HG02840 (cell line): ENCODE results near the gene VANGL2.

ENCODE experiments used
- ATAC-seq: cut with Tn5 transposase; IDR thresholded peaks from one replicate; pipeline ENCODE4 v1.9.1; 2021; ENCODE audit warnings: mild to moderate bottlenecking, moderate library complexity, moderate number of reproducible peaks; ENCODE audit not compliant: unreplicated experiment, low FRiP score

The VANGL2 gene

DNA sequence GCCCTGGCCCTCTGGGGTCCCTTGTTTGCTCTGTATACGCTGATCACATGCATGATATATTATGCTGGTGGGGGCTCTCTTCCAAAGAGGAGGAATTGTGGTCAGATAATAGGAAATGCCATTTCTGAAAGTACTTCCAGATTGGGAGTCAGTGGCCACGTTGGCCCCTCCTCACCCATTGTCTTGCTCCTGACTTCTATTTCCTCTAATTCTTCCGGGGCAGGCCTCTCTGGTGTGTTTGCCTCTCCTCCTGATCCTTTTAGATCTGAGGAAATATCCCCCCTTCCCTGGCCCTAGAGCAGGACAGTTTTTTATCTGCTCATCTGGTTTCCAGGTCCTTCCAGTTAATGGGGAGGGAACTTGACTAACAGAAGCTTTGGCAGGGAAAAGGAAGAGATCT is 2.9 kb downstream of the VANGL2 start:
- ATAC-seq, result no peak

DNA sequence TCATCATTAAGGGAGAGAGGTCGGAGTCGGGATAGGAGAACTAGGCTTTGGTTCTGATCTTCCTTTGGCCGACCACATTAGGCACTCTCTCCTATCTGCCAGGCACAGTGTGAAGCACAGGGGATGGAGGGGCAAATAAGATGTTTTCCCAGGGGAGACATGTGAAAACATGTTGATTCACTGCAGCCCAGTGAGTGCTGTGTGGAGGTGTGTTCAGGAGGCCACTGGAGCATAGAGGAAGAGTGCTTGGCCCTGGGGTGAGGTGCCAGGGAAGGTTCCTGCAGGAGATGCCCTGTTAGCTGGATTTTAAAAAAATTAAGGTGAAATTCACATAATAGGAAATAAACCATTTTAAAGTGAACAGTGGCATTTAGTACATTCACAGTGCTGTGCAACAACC is 3.7 kb downstream of the VANGL2 start:
- no peak for ATAC-seq

DNA sequence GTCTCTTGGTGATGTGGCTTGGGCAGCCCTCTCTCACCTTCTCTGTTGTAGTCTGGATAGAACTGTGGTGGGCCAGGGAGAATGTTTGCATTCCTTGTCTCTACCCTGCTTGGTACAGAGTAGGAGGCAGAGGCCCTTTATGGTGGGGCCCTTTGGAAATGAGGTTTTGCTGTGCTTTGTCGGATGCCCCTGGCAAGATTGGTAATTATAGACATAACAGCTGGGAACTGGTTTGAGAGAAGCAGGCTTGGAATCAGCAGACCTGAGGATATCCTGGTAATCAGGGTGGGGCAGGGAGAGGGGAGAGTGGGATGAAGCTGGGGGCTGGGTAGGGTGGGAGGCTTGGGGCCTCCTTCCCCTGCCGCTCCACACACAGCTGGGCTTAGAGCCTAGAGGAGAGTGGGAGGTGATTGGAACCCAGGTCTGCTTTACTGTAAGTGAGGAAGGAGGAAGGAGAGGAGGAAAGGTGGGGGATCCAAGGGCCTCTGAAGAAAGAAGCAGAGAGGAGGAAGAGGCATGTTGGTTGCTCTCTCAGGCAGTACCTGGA is 5.0 kb downstream of the VANGL2 start:
- ATAC-seq, result no peak

DNA sequence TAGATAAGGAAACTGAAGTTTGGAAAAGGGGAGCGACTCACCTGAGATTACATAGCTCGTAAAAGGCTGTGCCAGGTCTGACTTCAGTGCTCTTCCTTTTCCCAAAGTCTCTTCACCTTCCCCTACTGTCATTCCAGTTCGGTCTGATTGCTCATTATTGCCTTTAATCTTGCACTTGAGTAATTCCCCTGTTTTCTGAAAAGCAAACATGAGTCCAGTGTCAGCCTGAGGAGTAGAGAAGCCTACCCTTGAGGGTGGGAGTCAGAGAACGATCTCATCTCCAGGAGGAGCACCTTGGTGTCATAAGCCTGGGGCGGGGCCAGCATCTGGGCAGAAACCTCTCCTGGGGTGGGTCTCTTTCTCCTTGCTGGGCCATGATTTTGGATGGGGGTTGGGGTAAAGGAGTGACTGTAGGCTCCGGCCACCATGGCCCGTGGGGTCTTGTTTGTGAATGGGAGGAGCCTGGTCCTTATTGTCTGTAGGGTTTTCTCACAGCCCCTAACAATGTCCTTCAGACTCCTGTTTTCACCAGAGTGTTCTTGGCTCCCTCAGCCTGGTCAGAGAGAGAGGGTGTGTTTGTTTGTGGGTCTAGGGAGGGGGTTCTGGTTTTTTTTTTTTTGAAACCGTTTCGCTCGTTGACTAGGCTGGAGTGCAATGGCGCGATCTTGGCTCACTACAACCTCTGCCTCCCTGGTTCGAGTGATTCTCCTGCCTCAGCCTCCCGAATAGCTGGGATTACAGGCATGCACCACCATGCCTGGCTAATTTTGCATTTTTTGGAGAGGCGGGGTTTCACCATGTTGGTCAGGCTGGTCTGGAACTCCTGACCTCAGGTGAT is 6.0 kb downstream of the VANGL2 start:
- no peak for ATAC-seq

- ATAC-seq, result no peak
Observed at GRCh38 chr1:160407839-160408801, 7.8 kb downstream of the VANGL2 start.

- no peak for ATAC-seq
Observed at GRCh38 chr1:160408864-160409263, 8.5 kb downstream of the VANGL2 start.

DNA sequence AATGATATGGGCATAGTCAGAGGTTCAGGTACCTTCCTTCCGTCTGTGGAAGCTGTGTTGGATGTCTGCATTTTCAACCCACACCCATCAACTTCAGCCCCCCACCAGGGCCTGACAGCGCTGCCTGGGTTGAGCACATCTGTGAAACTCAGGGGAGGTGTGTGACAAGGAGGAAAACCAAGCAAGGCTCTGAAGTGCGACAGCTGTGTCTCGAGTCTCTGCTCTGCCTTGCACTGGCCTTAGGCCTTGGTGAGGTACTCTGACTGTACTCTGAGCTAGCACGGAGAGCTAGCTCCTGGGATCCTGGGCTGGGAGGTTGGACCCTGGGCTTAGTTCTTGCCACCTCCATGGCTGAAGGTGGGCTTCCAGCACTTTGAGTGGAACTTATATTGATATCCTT is 9.1 kb downstream of the VANGL2 start:
- no peak for ATAC-seq

DNA sequence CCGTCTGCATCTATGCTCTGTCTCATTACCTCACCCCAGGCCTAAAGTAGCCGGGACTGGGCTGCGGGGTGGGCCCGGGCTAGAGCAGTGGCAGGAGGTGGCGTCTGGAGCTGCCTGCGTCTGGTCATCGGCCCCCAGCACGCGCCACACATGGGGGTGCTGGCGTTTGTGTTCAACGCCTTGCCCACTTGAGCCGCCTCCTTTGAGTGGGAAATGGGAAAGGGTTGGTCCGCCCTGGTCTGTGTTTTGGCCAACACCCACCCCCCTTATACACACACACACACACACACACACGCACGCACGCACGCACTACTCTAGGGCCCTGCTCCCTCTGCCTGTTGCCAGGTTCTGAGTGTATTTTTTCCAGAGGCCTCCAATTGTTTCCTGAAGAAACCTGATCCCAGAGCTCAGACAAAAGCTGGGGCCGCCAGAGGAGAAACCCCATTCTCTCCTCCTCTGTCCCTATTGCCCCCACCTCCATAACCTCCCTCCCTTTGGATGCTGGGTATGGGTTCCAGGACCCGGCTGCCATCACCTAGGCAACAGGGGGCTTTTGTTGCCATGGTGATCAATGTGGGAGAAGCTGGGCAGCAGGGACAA is 10.1 kb downstream of the VANGL2 start:
- ATAC-seq, result no peak

DNA sequence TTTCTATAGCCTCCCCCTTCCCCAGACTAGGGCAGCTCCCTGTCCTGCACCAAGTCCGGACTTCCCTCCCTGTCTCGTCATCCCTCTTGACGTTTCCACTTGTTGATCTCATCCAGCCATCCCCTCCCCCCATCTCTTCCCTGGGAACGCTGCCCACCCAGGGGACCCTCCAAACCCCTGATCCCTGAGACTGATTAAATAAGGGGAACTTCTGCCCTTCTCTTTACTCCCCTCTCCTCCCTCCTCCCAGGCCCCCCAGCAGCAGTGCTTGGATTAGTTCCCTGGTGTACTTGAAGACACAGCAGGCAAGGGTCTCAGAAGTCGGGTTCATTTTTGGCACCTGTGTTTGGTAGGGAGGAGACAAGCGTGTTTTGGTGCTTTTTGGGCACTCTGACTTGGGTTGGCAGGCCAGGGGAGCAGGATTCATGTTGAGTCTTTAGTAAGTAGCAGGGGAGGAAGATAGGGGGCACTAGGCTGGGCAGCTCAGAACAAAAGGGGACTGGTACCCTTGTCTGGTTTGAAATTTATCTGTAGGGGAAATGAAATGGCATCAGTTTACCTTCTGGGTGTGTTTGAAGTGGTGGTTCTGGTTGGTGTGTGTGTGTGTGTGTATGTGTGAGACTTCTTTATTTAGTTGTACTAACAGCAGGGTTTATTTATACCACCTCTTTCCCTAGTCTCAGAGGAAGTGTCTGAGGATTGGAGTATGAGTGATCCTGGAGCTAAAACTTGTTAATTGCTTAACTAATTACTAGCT is 11.1 kb downstream of the VANGL2 start:
- ATAC-seq, result no peak

GRCh38 chr1:160412028-160412362 is 11.6 kb downstream of the VANGL2 start:
- ATAC-seq, result no peak

- no peak for ATAC-seq
Observed at GRCh38 chr1:160413716-160414115, 13.4 kb downstream of the VANGL2 start.

GRCh38 chr1:160414881-160415280 is 14.5 kb downstream of the VANGL2 start:
- ATAC-seq, result no peak

GRCh38 chr1:160415696-160416290 is 15.4 kb downstream of the VANGL2 start:
- ATAC-seq, result no peak

DNA sequence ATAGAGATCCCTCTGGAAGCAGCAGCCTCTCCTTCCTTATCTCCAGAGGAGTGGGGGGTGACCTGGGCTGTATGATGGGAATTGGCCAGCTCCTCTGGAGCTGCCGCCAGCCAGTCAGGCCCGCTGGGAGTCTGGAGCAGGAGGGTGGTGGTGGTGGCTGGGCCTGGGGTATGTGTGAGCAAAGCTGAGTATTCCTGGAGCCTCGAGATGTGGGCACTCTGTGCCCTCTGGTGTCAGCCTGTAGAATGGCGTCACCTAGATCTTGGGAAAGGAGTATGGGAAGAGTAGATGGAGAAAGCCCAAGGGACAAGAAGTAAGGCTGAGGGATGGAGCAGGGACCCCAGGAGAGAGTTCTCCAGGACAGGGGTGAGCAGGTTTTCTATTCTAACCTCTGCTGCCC is 16.0 kb downstream of the VANGL2 start:
- no peak for ATAC-seq

DNA sequence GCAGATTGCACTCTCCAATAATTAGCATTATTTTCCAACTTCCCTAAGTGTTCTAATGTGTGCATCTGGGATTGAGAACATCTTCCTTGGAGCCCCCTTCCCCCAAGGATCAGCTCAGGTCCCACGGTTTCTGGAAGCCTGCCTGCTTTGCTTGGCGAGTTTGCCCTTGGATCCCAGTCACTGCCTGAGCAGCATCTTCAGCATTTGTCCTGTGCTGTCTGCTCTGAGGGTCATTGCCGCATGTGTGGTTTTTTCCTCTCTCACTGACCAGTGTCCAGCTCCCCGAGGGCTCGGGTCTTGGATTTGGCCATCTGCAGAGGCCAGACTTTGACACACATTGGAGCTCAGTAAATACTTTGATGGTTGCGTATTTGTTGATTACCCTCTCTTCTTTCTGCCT is 18.1 kb downstream of the VANGL2 start:
- ATAC-seq, result no peak

GRCh38 chr1:160419150-160419837 is 18.9 kb downstream of the VANGL2 start:
- ATAC-seq, result no peak

DNA sequence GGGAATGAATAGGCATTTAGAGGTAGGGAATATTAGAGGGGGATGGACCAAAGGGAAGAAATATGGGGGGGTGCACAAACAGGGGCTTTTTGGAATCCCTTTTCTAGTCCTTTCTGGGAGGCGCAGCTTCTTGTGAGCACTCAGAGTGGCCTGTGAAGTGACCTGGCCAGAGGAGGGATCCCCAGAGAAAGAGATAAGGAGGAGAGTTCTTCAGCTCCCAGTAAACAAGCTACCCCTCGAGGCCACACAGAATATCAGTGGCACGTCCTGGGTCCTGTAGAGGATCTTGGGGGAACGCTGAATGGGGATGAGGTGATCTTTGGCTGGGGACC is 19.4 kb downstream of the VANGL2 start:
- no peak for ATAC-seq

DNA sequence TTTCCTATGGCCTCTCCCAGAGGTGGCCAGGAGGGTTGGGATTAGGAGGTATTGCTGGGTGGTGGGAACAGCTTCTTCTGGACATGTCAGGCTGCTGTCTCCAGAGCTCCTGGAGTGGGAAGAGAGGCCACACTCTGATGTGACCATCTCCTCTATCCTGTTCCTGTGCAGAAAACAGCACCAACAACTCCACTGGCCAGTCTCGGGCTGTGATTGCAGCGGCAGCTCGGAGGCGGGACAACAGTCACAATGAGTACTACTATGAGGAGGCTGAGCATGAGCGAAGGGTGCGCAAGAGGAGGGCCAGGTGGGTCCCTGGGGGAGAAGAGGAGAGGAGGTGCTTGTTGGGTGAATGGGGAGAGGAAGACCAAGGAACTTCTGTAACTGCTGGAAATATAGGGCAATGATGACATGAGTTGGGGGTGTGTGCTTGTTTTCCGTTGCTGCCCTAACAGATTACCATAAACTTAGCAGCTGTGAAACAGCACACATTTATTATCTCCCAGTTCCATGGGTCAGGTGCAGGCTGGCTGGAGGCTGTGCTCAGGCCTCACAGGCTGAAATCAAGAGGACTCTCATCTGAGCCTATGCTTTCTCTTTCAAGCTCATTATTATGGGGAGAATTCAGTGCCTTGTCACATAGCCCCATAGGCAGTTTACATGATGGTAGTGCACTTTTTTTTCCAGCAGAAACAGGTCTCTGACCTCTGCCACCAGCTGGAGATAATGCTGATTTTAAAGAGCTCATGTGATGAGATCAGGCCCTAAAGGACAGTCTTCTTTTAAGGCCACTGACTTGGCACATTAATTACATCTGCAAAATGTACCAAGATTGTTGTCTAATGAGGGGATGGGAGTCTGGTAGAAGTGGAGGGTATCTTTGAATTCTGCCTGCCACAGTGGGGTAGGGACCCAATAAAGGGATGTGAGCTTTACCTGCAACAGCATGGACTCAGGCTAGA is 20.8 kb downstream of the VANGL2 start:
- ATAC-seq, result no peak
